Activated T-helper 9 cell treated with anti-CD3 and anti-CD28 coated beads, Interleukin-2, amount 50 U/mL, for 16 hours (primary cell): ENCODE results near the gene CHML.

Experiments used
- DNase-seq: peaks from one replicate; pipeline ENCODE4 v3.0.0-alpha.2; 2020; ENCODE audit warnings: low read depth

CHML gene

DNA sequence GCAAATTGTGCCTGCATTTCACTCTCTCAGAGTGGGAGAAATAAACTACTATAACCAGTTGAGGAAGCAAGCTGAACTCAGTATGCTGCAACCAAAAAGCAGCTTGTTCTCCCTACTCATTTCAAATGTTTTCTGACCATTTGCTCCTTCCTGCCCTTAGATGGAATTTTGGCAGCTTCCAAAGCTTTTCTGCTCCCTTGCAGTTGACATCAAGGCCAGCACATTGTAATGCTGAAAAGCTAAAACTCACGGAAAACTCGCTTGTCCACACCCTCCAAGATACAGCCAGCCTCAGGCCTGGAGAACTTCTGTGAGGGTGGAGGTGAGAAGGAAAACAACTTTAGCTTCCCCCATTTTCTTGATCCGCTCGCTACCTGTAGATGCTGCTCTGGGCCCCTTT lies 5.0 kb upstream of the CHML start:
- DNase-seq: no peak

DNA sequence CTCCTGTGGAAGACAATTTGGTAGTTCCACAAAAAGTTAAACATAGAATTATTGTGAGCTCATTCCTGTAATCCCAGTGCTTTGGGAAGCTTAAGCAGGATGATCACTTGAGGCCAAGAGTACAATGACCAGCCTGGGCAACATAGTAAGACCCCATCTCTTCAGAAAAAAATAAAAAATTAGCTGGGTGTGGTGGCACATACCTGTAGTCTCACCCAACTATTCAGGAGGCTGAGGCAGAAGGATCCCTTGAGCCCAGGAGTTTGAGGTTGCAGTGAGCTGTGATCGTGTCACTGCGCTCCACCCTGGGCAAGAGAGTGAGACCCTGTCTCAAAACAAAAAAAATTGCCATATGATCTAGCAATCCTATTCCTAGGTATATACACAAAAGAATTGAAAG lies 4.1 kb upstream of the CHML start:
- no peak for DNase-seq

DNA sequence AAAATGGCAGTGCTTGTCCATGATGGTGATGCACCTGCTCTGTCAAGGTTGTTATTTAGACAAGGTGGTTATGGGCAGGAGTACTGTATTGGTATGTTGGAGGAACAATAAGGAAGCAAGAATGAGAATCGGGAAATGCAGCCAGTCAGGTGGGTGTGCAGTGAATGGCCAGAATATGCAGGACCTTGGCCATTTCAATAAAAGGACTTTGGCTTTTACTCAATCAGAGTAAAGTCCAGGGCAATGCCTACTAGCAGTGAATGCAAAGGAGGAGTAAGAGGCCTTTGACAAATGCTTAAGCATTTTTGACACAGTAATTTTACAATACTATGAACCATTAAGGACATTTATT lies 2.4 kb upstream of the CHML start:
- DNase-seq: no peak

DNA sequence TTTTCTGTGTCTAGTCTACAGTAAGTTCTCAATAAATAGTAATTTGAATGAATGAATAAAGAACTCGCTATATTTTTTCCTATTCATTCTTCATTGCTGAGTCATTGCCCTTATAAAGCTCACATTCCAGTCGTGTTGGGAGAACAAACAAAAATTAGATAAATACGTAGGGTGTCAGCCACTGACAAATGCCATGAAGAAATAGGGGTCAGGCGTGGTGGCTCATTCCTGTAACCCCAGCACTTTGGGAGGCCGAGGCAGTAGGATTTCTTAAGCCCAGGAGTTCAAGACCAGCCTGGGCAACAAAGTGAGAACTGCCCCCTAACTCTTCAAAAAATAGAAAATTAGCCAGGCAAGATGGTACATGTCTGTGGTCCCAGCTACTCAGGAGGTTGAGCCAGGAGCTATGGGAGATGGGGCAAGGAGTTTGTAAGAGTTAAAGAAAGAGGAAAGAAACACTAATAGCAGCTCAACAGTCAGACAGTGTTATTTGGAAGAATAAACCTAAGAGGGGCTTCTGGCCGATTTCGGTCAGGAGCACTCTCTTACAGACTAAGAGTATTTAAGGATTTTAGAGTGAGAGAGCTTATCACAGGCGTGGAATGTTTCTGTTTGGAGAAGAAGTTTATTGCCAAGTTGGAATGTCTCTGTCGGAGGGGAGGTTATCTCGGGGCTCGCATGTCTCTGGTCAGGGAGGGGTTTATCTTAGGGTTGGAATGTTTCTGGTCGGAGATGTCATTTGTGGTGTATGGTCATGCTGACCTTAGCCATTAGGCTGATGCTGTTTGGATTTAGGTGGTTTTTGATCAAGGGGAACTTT lies 1.8 kb upstream of the CHML start:
- DNase-seq: no peak

DNA sequence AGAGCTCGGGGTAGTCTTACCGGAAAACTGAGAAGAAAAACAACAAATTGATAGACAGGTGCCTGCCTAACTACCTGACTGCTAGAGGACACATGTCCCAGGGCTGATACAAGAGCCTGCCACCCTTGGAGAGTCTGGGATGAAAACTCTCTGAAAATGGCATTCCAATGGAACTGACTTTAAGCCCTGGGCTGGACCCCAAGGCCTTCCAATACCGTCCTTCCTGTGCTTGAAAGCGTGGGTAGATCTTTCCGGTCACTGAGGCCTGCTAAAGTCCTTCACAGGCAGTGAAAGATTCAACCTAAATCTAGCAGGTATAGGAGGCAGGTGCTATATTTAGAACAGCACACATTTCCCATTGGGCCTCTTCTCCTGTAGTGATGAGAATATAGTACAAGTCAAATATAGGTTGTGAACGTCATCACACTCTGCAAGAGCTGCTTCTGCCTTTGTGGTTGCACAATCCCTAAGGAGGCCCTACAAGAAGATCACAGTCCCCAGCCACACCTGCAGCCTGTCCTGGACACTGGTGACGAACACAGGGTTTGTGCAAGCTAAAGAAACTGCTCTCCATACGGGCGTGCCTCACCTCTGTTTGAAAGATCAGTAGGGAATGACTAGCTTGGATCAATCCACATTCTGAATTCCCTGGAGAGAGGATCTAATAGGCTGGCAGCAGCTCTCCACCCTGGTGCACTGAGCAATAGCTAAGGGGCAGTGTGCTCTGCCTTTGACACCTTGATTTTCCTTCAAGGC lies 876 bp upstream of the CHML start:
- no peak for DNase-seq

DNA sequence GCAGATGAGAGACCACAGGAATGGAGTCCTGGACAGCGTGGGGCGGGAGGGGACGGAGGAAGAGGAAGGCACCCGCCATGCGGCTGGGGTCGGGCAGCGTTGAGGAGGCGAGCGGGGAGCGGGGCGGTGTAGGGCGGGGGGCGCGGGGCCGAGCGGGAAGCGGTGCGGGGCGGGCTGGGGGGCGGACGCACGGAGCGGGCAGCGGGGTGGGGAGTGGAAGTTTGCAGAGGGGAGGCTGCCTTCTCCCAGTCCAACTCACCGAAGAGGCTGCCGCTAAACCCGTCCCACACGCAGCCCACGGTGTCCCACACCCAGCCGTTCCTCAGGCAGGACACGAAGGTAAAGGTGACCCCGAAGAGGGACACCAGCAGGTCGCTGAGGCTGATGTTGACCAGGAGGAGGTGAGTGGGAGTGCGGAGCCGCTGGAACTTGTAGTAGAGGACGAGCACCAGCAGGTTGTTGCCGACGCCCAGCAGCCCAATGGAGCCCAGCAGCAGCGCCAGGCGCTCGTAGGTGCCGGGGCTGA lies 483 bp downstream of the CHML start:
- peak; percentile 3 for DNase-seq

DNA sequence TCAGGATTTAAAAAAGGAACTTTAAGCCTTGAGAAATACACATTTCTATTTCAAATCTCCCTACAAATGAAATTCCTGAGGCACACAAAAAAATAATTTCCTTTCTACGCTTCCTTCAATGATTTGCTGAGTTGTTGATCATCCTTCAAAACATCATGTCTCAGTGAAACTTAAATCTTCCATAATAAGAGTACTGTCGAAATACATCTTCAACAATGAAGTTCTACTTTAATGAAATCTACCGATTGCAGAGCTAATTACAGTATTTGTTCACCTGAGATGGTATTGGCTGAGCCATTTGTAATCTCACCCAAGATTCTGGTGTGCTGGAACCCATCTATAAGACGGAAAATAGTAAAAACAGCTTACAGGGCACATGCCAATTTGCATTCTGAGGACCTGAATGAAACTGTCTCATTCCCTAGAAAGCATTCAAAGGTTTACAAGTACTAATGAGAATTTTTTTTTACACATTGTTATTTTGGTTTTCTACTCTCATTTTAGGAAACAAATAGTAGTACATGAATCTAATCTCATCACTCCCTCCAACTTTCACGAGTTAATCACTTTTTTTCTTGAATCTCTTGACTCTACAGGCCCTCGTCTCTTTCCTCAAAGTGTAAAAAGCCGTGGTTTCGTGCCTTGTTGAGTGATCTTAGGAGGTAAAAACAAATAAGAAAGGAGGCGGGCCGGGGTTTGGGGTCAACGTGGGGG lies 1.1 kb downstream of the CHML start:
- DNase-seq: no peak

DNA sequence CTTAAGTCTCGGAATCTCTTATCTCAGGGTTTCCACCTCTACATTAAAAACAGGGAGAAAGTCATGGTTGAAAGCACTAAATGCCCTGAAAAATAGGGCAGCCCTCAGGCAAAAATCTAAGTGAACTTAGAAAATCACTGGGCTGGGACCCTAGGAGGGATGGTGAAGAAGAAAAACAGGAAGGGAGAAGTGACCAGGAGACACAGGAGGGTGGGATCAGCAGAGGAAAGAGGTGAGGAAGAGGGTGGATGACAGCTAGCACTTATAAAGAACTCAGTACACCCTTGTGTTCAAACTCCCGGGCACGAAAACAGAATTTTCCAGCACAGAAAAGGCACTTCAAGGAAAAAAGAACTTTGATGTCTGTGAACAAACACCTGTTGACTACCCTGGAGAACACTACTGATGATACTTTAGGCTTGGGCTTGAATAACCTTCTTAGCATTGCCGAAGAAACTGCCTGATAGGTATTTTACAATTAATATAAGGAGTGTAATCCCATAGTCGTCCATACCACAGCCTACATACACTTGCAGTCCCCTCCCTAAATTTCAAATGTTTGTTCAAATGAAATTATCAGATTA lies 2.0 kb downstream of the CHML start:
- DNase-seq: no peak

DNA sequence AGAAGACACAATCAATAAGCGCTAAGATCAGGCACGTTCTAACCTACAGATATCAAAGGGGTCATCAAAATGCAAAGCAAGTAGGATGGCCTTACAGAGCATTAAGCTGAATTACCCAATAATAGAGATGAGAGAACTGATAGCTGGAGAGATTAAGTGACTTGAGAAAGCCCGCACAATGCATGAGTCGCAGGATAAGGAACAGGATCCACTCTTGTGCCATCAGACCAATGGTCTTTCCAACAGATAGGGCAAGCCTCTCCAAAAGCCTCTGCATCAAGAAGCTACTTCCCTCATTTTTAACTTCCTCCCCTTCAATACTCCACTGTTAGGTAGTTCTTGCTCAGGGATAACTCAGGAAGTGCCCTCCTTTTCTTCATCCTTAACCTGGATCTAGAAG lies 2.6 kb downstream of the CHML start:
- no peak for DNase-seq

DNA sequence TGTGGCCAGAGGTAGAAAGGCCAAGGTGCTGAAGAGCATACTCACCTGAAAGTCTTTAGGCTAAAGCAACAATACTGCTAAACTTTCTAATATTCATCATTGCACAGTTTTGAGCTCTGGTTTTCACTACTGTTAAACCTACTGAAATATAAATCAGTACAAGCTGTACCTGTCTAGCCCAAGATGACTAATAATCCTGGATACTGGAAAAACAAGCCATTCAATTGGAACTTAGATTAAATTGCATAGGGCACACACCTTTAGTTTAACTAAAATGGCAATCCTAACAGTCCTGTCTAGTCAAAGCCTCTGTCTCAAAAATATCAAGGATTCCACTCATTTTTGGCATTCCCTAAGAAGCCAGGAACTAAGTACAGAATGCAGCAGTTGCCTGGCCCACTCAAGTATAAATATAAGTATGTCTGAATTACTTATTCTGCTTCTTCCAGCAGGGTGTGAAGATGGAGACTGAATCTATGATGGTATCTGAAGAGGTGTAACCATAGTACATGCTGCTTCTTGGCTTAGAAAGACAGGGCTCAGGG lies 3.1 kb downstream of the CHML start:
- DNase-seq: no peak

DNA sequence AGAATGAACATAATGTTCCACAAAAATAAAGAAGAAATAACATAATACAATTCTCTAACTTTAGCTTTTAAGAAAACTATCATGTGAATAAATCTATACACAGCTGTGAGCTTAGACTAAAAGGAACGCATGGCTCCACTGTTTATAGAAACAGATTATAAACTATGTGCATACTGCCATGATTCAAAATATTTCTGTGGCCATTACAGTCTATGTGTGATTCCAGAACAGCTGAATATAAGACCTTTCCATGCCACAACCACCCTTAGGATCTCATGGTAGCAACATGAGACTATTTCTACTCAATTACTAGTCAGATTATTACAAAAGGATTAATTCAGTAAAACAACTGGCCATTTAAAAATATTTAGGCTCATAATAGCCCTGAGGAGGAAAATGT lies 3.9 kb downstream of the CHML start:
- no peak for DNase-seq

DNA sequence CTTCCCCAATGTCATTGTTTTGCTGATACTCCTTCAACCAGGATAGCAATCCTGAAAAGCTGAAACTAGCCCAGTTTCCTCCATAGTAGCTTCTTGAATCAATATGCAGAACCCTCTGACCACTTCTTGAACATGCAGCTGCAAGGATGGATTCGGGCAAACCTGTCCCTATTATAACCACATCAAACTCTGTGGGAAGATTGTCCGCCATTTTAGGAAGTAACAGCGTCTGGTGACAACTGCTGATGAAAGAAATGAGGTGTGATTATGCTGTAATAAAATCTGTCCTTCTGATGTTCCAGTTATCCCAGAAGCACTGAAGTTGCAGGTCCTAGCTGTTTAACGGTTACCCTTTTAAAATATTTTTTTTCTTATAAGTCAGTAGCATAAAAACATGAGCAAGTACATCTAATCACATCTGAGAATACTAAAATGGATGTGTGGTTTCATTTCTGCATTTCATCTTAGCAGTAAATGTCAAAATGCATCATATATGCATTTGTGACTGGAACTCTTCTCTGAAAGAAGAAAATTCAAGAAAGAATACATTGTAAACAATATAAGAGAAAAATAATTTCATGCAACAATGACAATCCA lies 4.5 kb downstream of the CHML start:
- no peak for DNase-seq

DNA sequence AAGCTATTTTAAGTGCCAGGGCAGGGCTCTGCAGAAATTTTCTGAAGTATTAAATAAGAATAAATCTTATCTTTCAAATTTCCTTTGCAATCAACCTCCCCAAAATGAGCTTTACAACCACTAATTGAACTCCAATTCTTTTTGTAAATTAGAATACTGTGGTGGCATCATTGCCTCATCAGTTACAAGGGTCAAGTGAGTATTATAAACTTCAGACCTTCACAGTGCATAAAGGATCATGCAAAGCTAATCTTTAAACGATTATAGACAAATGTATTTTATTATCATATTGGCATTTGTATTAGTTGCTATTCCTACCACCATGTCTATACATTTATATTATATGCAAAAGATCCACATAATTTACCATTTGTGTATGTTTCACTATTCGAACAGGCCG lies 7.2 kb downstream of the CHML start:
- no peak for DNase-seq

DNA sequence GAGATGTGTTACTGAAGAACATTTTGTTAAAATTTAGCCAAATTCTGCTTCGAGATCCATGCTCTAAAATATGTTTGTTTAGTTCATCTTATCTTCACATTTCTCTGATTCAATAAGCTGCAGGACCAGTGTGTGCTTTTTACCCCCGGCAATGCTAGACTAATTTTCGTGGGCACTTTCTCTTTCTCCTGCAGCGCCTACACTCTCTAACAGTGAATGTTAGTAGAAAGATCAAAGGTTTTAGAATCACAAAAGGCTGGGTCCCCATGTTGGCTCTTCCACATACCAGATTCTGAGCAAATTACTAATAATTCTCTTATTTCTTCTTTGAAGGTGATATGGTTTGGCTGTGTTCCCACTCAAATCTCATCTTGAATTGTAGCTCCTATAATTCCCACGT lies 8.5 kb downstream of the CHML start:
- DNase-seq: no peak

DNA sequence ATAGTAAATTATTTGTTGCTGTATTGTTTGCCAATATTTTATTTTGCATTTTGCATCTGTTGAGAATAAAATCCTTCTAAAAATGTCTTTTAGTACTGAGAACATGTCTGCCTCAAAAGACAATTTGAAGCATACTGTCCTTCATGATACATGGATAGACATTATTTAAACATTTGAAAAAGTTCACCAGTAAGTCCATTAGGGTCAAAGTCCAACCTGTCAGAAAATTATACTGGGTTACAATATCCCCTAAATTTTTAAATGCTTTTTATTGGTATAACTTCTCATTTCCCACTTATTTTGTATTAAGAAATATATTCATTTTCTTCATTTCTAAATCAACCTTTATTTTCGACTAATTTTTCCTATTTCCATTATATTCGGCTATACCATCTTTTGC lies 9.3 kb downstream of the CHML start:
- no peak for DNase-seq

DNA sequence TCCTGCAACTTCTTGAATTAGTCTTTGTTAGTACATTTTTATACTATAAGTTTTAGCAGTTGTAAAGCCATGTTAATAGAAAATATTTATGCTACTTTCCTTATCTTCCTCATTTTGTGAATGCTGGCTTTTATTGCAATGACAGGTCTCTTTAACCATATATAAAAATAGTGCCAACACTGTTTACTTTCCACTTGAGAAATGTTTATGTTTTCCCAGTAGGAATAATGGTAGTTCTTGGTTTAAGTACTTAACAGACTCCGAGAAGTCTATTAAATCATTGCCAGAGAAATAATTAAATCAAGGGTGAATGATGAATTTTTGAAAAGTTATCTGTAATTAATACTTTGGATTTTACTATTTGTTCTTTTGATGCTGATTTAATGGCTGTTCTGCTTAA lies 9.7 kb downstream of the CHML start:
- DNase-seq: no peak

DNA sequence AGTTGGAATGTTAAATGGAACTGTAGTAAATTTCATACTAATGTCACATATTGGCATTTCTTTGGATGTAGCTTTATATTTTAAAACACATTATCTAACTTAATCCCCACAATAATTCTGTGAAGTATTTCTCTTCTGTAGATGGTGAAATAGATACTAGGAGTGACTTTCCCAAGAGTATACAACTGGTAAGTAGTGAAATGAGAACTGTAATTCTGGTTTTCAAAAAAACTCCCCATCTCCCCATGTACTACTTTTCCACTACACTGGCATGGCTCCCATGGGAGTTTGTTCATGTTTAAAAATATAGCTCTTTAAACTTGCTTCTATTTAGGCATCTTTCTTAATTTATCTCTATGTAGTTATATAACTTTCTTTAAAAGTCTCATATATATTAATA lies 10.2 kb downstream of the CHML start:
- no peak for DNase-seq

DNA sequence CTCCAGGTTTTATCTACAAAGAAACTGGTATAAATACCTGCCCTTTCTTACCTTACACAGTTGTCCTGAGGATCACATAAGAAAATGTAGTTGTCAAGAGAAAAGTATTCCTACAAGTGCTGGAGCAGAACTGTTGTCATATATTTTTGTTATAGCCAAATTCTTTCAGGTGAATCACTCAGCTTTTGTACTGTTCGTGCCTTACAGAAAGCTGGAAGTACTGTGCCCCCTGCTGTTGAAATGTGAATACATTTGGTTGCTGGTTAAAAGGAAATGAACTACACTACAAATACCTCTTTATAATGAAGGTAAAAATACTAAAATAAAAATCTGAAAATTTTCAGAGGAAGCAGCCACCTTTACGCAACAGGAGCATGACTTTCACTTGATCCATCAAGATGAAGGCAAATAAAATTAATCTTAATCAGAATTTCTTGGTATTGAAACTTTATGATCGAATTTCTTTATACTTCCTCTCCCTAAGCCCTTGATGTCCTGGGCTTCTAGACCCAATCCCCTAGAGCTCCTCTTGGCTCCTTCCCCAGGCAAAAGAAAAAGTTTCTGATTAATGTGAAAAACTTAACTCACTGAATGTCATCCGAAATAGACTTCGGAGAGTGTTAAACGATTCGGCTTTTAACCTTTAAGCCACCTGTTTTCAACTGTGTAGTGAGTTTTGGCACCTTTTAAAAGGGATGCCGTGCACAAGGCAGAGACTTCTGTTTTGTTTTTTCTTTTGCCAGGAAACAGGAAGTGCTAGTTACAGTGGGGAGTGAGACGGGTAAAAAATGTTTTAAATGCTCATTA lies 12.5 kb downstream of the CHML start:
- no peak for DNase-seq

DNA sequence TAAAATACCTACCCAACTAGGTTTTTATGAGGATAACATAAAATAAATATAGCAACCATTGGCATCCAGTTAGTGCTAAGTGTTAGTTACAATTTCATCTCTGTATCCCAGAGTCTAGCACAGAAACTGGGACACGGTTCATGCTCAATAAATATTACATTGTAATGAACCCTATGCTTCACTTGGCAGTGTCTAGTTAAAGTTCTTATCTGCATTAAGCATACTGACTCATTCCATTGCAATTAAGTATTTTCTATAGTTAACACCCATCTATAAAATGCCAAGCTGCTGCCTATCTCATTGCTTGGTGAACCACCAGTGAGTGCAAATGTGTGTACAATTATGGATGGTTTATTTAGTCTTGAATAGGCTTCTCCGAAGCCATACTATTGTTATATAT lies 15.2 kb downstream of the CHML start:
- no peak for DNase-seq

DNA sequence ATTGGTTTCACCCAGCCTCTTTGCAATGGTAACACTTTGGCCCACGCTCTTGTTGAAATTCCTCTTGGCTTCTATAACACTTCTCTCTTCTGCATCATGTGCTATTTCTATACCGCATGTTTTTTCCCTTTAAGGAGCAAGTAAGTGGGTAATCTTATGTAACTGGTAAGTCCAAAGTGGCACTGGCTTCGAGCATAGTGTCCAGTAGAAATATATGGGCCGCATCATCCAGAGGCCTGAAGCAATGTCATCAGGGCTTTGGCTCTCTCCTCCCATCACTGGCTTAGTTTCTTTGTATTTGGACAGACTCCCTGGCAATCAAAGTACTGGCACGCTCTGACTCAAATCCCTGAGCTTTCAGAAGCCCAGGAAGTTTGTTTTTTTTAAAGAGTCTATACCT lies 17.5 kb downstream of the CHML start:
- no peak for DNase-seq

DNA sequence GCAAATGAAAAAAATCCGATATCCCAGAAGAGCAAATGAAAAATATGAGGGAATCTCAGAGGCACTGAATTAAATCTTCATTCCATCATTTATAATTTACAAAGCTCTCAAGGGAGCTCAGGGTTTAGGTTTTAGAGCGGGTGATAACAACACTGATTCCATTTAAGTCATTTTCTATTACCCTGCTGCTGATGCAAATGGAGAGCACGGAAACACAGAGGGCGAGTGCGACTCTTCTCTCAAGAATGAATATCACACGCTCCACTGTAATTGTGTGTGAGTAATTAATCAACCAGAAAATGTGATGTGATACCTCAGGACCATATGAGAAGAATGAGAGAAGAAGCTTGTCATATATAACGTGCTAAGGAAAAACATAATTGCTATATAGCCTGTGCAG lies 22.7 kb downstream of the CHML start:
- DNase-seq: no peak
